Heart left ventricle (tissue), 16 donors: ENCODE data around the gene TMEM11. TPM values are rescaled to one million over a fixed set of nuclear protein-coding genes. Genes with fewer than 3 reads are reported as not detected.

ENCODE experiments used
- ATAC-seq, 4 donors: fragments of 200-7000 bp; cut with Tn5 transposase; one replicate each; pipeline ENCODE4 v1.9.1; 2020 to 2022; ENCODE audit warnings: moderate library complexity in 4 of 4, mild to moderate bottlenecking in 3 of 4, moderate number of reproducible peaks in 1 of 4
- DNase-seq, 5 donors: peaks; one replicate each; pipeline ENCODE4 v3.0.0-alpha.2; 2020
- H3K27ac ChIP-seq, 12 donors: fragments of 200-600 bp; sonication (generic) in 4 of 12; one replicate each; pipeline versions ENCODE4 v1.5.0 to v1.8.0; 2016 to 2022; ENCODE audit warnings: mild to moderate bottlenecking in 2 of 12
- H3K27me3 ChIP-seq, 9 donors: fragments of 200-600 bp; sonication (generic) in 2 of 9; one replicate each; pipeline versions ENCODE4 v1.5.1 to v1.8.0; 2016 to 2022; ENCODE audit warnings: mild to moderate bottlenecking in 3 of 9
- H3K36me3 ChIP-seq, 9 donors: fragments of 200-600 bp; sonication (generic) in 2 of 9; one replicate each; pipeline versions ENCODE4 v1.5.0 to v1.8.0; 2018 to 2022; ENCODE audit warnings: mild to moderate bottlenecking in 2 of 9
- H3K4me1 ChIP-seq, 12 donors: fragments of 200-600 bp; sonication (generic) in 4 of 12; one replicate each; pipeline versions ENCODE4 v1.5.0 to v1.8.0; 2016 to 2022; ENCODE audit warnings: mild to moderate bottlenecking in 3 of 12
- H3K4me3 ChIP-seq, 12 donors: fragments of 200-600 bp; sonication (generic) in 4 of 12; one replicate each; pipeline versions ENCODE4 v1.5.0 to v1.8.0; 2017 to 2022; ENCODE audit warnings: mild to moderate bottlenecking in 9 of 12, moderate library complexity in 4 of 12
- H3K9me3 ChIP-seq, 12 donors: fragments of 200-600 bp; sonication (generic) in 4 of 12; one replicate each; pipeline versions ENCODE4 v1.5.0 to v1.8.0; 2016 to 2022; ENCODE audit warnings: mild to moderate bottlenecking in 1 of 12
- CTCF ChIP-seq, 12 donors: fragments of 200-600 bp; sonication (generic) in 4 of 12; IDR thresholded peaks; one replicate each; pipeline versions ENCODE4 v1.5.0 to v1.8.0; 2018 to 2022; ENCODE audit warnings: antibody characterized with exemption in 12 of 12, mild to moderate bottlenecking in 5 of 12
- POLR2A ChIP-seq, 2 donors: fragments of 450-650 bp; IDR thresholded peaks; one replicate each; pipeline ENCODE4 v1.6.1; 2017; ENCODE audit warnings: antibody characterized with exemption in 2 of 2, mild to moderate bottlenecking in 2 of 2, moderate library complexity in 2 of 2
- WGBS, 4 donors: extraction: QIAGEN DNeasy Blood & Tissue Kit in 2 of 4; methylation state at CpG; one replicate each; pipeline versions ENCODE4 v1.1.5 to v1.1.7; 2013 to 2018; 5-methylcytosine and 5-hydroxymethylcytosine counted together
- intact Hi-C, 10 donors: fragments of 100-400 bp; cut with DNase I; formaldehyde crosslinking; loops; one replicate each; pipeline versions ENCODE4 v1.11.1 to v1.14.2; 2022
- polyA plus RNA-seq, 2 donors: library from polyadenylated mRNA; stranded (reverse); fragments of 200-250 nt; gene quantifications; one replicate each; pipeline ENCODE4 v1.2.3, GENCODE V29; 2013
- total RNA-seq, 9 donors: library from RNA; depleted of rRNA in 2 of 9; stranded (reverse); fragments of >200 nt in 2 of 9; fragmentation: NEBNext Ultra II Directional in 3 of 9; extraction: Animal tissue kit (Norgen Biotek cat#: 25700) in 3 of 9; gene quantifications; one replicate each; pipeline versions ENCODE4 v1.1.0 to v1.2.4, GENCODE V29; 2016 to 2023
- donor health status: ischemic (EF 13 %, LVEDD 7.1; RV severe dilation, severe dysfunction).
- donor health status: healthy with polysubstance abuse.
- donor health status: DM: no; HTN: yes; CAD: no.
- donor health status: DM: no; HTN: no; CAD: no.
- donor health status: ischemic (EF 25% LVEDD 6.9; RV normal size, moderate dysfunction).
- donor health status: ischemic (EF 25% LVEDD 5.7; RV mildly dilated, moderate dysfunction).
- donor health status: healthy.
- donor health status: DM: yes; HTN: yes; CAD: no.
- donor health status: ischemic (EF 35%, LVEDD 5.7; RV mildly dilated, moderate dysfunction).
- donor health status: nonischemic (EF 11% LVEDD 7.7; RV severe dilation, severe dysfunction).
- donor health status: DM: yes; HTN: yes; CAD: no.
- donor health status: PGD.
- donor health status: ischemic (EF 29% LVEDD 5.4; RV normal size, mild dysfunction).
- donor health status: nonischemic (EF 23%, LVEDD 6.1; RV moderate dilation, normal function).

Gene TMEM11
- total and polyA plus RNA-seq, 11 donors = 23.2 to 59.7 (median 33.0) TPM

- no peak overlapping the region for H3K4me3 ChIP-seq
- H3K4me1 ChIP-seq = peaks cover 6 to 27% (median 19%) of the 10 kb centered on the region in 12 donors
- H3K27me3 ChIP-seq = no peaks in the 10 kb centered on the region
- H3K27ac ChIP-seq = no peak overlapping the region
- ATAC-seq (no peak), DNase-seq (peak in 1 of 5 donors; percentile 11)
- H3K9me3 ChIP-seq = no peaks in the 10 kb centered on the region
- intact Hi-C loops = loop anchor here in 3 of 10 donors (10.0 kb wide), 1 partner anchor 93 kb away; the partner anchor contains the start of gene DHRS7B (in 3 of the 3)
- TF ChIP-seq POLR2A (IDR thresholded peaks at IDR 0.05) (no peak), CTCF (IDR thresholded peaks at IDR 0.05) (no peak)
- H3K36me3 ChIP-seq = peaks cover 0 to 6% (median 0%) of the 10 kb centered on the region in 9 donors
- 90 to 100% (median 96%) methylated on average over 1 of the region's 1 CpG for WGBS, 4 donors
Measured at GRCh38 chr17:21217346-21217745, 3.4 kb upstream of the TMEM11 start.

GRCh38 chr17:21215935-21216334, 2.0 kb upstream of the TMEM11 start:
- ATAC-seq (no peak), DNase-seq (no peak)
- intact Hi-C loops = loop anchor here in 5 of 10 donors (2.0 to 10.0 kb wide), 7 partner anchors 37 to 173 kb away; partner anchors contain the start of genes DHRS7B (in 4 of the 5), NATD1 (in 2 of the 5), MAP2K3 (in 1 of the 5) and USP22 (in 1 of the 5)
- Histone ChIP-seq H3K27ac (no peak overlapping the region), H3K27me3 (no peaks in the 10 kb centered on the region), H3K4me3 (no peak overlapping the region), H3K36me3 (peaks cover 0 to 3% (median under 1%) of the 10 kb centered on the region in 9 donors), H3K9me3 (no peaks in the 10 kb centered on the region), H3K4me1 (peaks cover 6 to 41% (median 33%) of the 10 kb centered on the region in 12 donors)
- no peak for TF ChIP-seq POLR2A (IDR thresholded peaks at IDR 0.05)
- TF ChIP-seq CTCF (IDR thresholded peaks at IDR 0.05) = no peak
- WGBS, 4 donors = 91 to 96% (median 92%) methylated on average over 6 of the region's 6 CpGs

GRCh38 chr17:21214777-21215541, 998 bp upstream of the TMEM11 start:
- H3K27me3 ChIP-seq = no peaks in the 10 kb centered on the region
- no peaks in the 10 kb centered on the region for H3K9me3 ChIP-seq
- peaks cover 6 to 51% (median 41%) of the 10 kb centered on the region in 12 donors for H3K4me1 ChIP-seq
- ATAC-seq = peak; percentile 1 to 9 (median 4)
- intact Hi-C loops = loop anchor here in 8 of 10 donors (2.0 to 10.0 kb wide), 12 partner anchors 37 to 173 kb away; partner anchors contain the start of genes DHRS7B (in 8 of the 8), NATD1 (in 4 of the 8), USP22 (in 2 of the 8) and MAP2K3 (in 1 of the 8)
- WGBS, 4 donors = 13 to 25% (median 15%) methylated on average over 18 to 23 of the region's 23 CpGs
- peak overlapping the region; percentile 65 to 100 (median 89) for H3K4me3 ChIP-seq
- peak overlapping the region; percentile 88 to 99 (median 97) for H3K27ac ChIP-seq
- peaks cover 0 to 12% (median 10%) of the 10 kb centered on the region in 9 donors for H3K36me3 ChIP-seq
- no peak for DNase-seq
- no peak for TF ChIP-seq CTCF (IDR thresholded peaks at IDR 0.05)
- TF ChIP-seq POLR2A (IDR thresholded peaks at IDR 0.05) = no peak

- Histone ChIP-seq H3K27ac (peak overlapping the region; percentile 88 to 99 (median 97)), H3K4me1 (peaks cover 6 to 64% (median 54%) of the 10 kb centered on the region in 12 donors), H3K27me3 (no peaks in the 10 kb centered on the region), H3K9me3 (no peaks in the 10 kb centered on the region), H3K36me3 (peaks cover 0 to 25% (median 12%) of the 10 kb centered on the region in 9 donors), H3K4me3 (peak overlapping the region; percentile 65 to 100 (median 89))
- 0% methylated on average over 1 to 35 of the region's 35 CpGs for WGBS, 4 donors
- no peak for TF ChIP-seq POLR2A (IDR thresholded peaks at IDR 0.05)
- TF ChIP-seq CTCF (IDR thresholded peaks at IDR 0.05) = no peak
- DNase-seq (peak in 2 of 5 donors; percentile 56 to 77), ATAC-seq (peak in 3 of 4 donors; percentile 4 to 29 (median 19))
- intact Hi-C loops = loop anchor here in 8 of 10 donors (2.0 to 10.0 kb wide), 13 partner anchors 39 to 171 kb away; partner anchors contain the start of genes DHRS7B (in 8 of the 8), NATD1 (in 4 of the 8), USP22 (in 2 of the 8) and MAP2K3 (in 1 of the 8)
Measured at GRCh38 chr17:21213638-21214014, 335 bp downstream of the TMEM11 start.
